Lower leg skin (tissue), 4 donors: Measurements from ENCODE around the gene DRC7. TPM values are rescaled to one million over a fixed set of nuclear protein-coding genes. Genes with fewer than 3 reads are reported as not detected.

Experiments used
- DNase-seq, 2 donors: peaks; one replicate each; pipeline ENCODE4 v3.0.0-alpha.2; 2019; ENCODE audit warnings: low spot score in 2 of 2
- H3K4me3 ChIP-seq: fragments of 200-600 bp; sonication (generic); 2 replicates; pipeline ENCODE4 v1.5.1; 2017; ENCODE audit warnings: mild to moderate bottlenecking, low read depth; ENCODE audit not compliant: poor library complexity, severe bottlenecking
- CTCF ChIP-seq, 3 donors: fragments of 450-650 bp; IDR thresholded peaks; one replicate each; pipeline ENCODE4 v1.5.1; 2016; ENCODE audit warnings: antibody characterized with exemption in 3 of 3, mild to moderate bottlenecking in 3 of 3, moderate library complexity in 2 of 3
- POLR2A ChIP-seq, 2 donors: fragments of 450-650 bp; IDR thresholded peaks; one replicate each; pipeline ENCODE4 v1.6.1; 2016 to 2017; ENCODE audit warnings: antibody characterized with exemption in 2 of 2, mild to moderate bottlenecking in 1 of 2, moderate library complexity in 1 of 2
- WGBS, 2 donors: methylation state at CpG; one replicate each; pipeline ENCODE4 v1.1.5; 2018; 5-methylcytosine and 5-hydroxymethylcytosine counted together
- intact Hi-C: fragments of 100-400 bp; cut with DNase I; formaldehyde crosslinking; loops from one replicate; pipeline ENCODE4 v1.15.0; 2023; ENCODE audit warnings: low total_unique reads
- total RNA-seq, 4 donors: library from RNA; depleted of rRNA; stranded (reverse); fragments of >200 nt; gene quantifications; one replicate each; pipeline ENCODE4 v1.1.0, GENCODE V29; 2016

Gene DRC7
- total RNA-seq, 4 donors from 2014 or later: not detected

- TF ChIP-seq CTCF (IDR thresholded peaks at IDR 0.05) (no peak), POLR2A (IDR thresholded peaks at IDR 0.05) (no peak)
- 93 to 94% methylated on average over 17 of the region's 17 CpGs for WGBS, 2 donors
- peak in 1 of 2 donors; percentile 64 for DNase-seq
Measured at GRCh38 chr16:57697896-57698537, 3.4 kb downstream of the DRC7 start.

GRCh38 chr16:57698812-57699405, 4.3 kb downstream of the DRC7 start:
- H3K4me3 ChIP-seq: no peak overlapping the region
- peak in 1 of 2 donors; percentile 52 for DNase-seq
- intact Hi-C loops: no loop called here
- TF ChIP-seq CTCF (IDR thresholded peaks at IDR 0.05) (no peak), POLR2A (IDR thresholded peaks at IDR 0.05) (no peak)
- 79 to 89% methylated on average over 7 to 16 of the region's 16 CpGs for WGBS, 2 donors

More at GRCh38 chr16:57697896-57698537, 3.4 kb downstream of the DRC7 start:
- H3K4me3 ChIP-seq: no peak overlapping the region
- intact Hi-C loops: no loop called here

GRCh38 chr16:57699481-57699880, 4.9 kb downstream of the DRC7 start:
- WGBS, 2 donors: 81 to 97% methylated on average over 3 of the region's 3 CpGs
- intact Hi-C loops: no loop called here
- no peak for TF ChIP-seq CTCF (IDR thresholded peaks at IDR 0.05)
- no peak for TF ChIP-seq POLR2A (IDR thresholded peaks at IDR 0.05)
- no peak overlapping the region for H3K4me3 ChIP-seq
- peak in 1 of 2 donors; percentile 57 for DNase-seq

GRCh38 chr16:57699899-57700298, 5.3 kb downstream of the DRC7 start:
- 93 to 94% methylated on average over 6 to 7 of the region's 7 CpGs for WGBS, 2 donors
- intact Hi-C loops: no loop called here
- H3K4me3 ChIP-seq: no peak overlapping the region
- peak in 1 of 2 donors; percentile 81 for DNase-seq
- TF ChIP-seq CTCF (IDR thresholded peaks at IDR 0.05): no peak
- TF ChIP-seq POLR2A (IDR thresholded peaks at IDR 0.05): no peak

- DNase-seq: peak in 1 of 2 donors; percentile 57
- intact Hi-C loops: no loop called here
- TF ChIP-seq CTCF (IDR thresholded peaks at IDR 0.05) (no peak), POLR2A (IDR thresholded peaks at IDR 0.05) (no peak)
- H3K4me3 ChIP-seq: no peak overlapping the region
- 78 to 83% methylated on average over 10 of the region's 10 CpGs for WGBS, 2 donors
Measured at GRCh38 chr16:57700781-57701551, 6.4 kb downstream of the DRC7 start.
